ENCODE results near the gene PMS1. TPM values are rescaled to one million over a fixed set of nuclear protein-coding genes. Genes with fewer than 3 reads are reported as not detected.

Gene PMS1
- total RNA-seq, 1 experiment from 2014 or later, result 43.8 TPM

DNA sequence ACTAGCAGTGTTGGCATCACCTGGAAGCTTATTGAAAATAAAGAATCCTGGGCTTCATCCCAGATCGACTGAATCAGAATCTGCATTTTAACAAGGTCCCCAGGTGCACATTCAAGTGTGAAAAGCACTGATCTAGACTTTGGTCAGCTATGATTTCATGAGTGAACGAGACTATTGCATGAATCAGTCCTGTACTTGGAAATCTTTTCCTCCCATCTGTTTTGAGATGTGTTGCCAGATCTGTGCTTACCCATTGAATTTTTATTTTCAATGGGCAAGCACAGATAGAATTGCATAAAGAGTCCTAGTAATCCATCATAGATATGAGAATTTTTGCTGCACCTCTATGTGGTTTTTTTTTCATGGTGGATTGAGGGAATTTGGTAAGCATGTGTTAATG lies 64.0 kb downstream of the PMS1 start:
- no peak overlapping the region for H3K4me3 Mint-ChIP-seq (ENCODE audit: low read depth, unreplicated experiment)
- no peaks in the 10 kb centered on the region for H3K4me1 Mint-ChIP-seq (ENCODE audit: low read depth, unreplicated experiment)
- no peaks in the 10 kb centered on the region for H3K36me3 Mint-ChIP-seq (ENCODE audit: insufficient read depth, unreplicated experiment)
- no peaks in the 10 kb centered on the region for H3K27me3 Mint-ChIP-seq (ENCODE audit: unreplicated experiment)
- CTCF ChIA-PET, result interaction anchor here (0.6 to 0.8 kb wide), 2 partner anchors 50 to 676 kb away, joined by 3 read pairs; no protein-coding TSS in a partner anchor
- H3K9me3 Mint-ChIP-seq (ENCODE audit: low read depth, unreplicated experiment), result no peaks in the 10 kb centered on the region
- TF ChIP-seq, protein P1, sequence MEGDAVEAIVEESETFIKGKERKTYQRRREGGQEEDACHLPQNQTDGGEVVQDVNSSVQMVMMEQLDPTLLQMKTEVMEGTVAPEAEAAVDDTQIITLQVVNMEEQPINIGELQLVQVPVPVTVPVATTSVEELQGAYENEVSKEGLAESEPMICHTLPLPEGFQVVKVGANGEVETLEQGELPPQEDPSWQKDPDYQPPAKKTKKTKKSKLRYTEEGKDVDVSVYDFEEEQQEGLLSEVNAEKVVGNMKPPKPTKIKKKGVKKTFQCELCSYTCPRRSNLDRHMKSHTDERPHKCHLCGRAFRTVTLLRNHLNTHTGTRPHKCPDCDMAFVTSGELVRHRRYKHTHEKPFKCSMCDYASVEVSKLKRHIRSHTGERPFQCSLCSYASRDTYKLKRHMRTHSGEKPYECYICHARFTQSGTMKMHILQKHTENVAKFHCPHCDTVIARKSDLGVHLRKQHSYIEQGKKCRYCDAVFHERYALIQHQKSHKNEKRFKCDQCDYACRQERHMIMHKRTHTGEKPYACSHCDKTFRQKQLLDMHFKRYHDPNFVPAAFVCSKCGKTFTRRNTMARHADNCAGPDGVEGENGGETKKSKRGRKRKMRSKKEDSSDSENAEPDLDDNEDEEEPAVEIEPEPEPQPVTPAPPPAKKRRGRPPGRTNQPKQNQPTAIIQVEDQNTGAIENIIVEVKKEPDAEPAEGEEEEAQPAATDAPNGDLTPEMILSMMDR (IDR thresholded peaks at IDR 0.05; ENCODE audit: unreplicated experiment), result no peak
- DNase-seq, result no peak
- intact Hi-C loops (cut with micrococcal nuclease; ENCODE audit: unreplicated experiment), result no loop called here
- H3K27ac Mint-ChIP-seq (ENCODE audit: unreplicated experiment), result no peak overlapping the region
- no TSS peak for BruUV-seq (replicated peaks)

DNA sequence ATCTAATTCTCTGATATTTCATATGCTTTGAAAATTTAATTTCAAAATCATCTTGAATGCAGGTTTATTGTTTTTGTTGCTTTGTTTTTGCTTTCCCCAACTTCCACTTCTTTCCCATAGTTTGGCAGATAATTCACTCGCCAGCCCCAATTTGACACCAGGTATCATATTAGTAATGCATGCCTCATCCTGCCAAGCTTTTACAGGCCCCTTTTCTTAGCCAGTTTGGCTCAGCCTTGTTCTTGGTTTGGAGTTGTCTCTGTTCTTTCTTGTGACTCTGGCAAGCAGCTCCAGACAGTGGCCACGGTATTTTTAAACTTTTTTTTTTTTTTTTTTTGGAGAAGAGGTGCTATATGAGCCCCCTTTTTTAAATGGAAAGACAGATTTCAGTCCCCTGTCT lies 65.3 kb downstream of the PMS1 start:
- TF ChIP-seq, protein P1 (IDR thresholded peaks at IDR 0.05; ENCODE audit: unreplicated experiment), result no peak
- DNase-seq, result no peak
- Mint-ChIP-seq H3K4me1 (ENCODE audit: low read depth, unreplicated experiment) (no peaks in the 10 kb centered on the region), H3K36me3 (ENCODE audit: insufficient read depth, unreplicated experiment) (no peaks in the 10 kb centered on the region), H3K4me3 (ENCODE audit: low read depth, unreplicated experiment) (no peak overlapping the region), H3K9me3 (ENCODE audit: low read depth, unreplicated experiment) (no peaks in the 10 kb centered on the region), H3K27me3 (ENCODE audit: unreplicated experiment) (no peaks in the 10 kb centered on the region), H3K27ac (ENCODE audit: unreplicated experiment) (no peak overlapping the region)
- CTCF ChIA-PET, result no interaction called here
- BruUV-seq (replicated peaks), result no TSS peak
- intact Hi-C loops (cut with micrococcal nuclease; ENCODE audit: unreplicated experiment), result no loop called here

- CTCF ChIA-PET, result no interaction called here
- no TSS peak for BruUV-seq (replicated peaks)
- Mint-ChIP-seq H3K36me3 (ENCODE audit: insufficient read depth, unreplicated experiment) (peaks cover 5% of the 10 kb centered on the region), H3K27me3 (ENCODE audit: unreplicated experiment) (no peaks in the 10 kb centered on the region), H3K9me3 (ENCODE audit: low read depth, unreplicated experiment) (no peaks in the 10 kb centered on the region), H3K4me1 (ENCODE audit: low read depth, unreplicated experiment) (no peaks in the 10 kb centered on the region), H3K4me3 (ENCODE audit: low read depth, unreplicated experiment) (no peak overlapping the region), H3K27ac (ENCODE audit: unreplicated experiment) (no peak overlapping the region)
- DNase-seq, result no peak
- TF ChIP-seq, protein P1 (IDR thresholded peaks at IDR 0.05; ENCODE audit: unreplicated experiment), result no peak
- intact Hi-C loops (cut with micrococcal nuclease; ENCODE audit: unreplicated experiment), result no loop called here
Measured at GRCh38 chr2:189851174-189851826, 67.0 kb downstream of the PMS1 start.

DNA sequence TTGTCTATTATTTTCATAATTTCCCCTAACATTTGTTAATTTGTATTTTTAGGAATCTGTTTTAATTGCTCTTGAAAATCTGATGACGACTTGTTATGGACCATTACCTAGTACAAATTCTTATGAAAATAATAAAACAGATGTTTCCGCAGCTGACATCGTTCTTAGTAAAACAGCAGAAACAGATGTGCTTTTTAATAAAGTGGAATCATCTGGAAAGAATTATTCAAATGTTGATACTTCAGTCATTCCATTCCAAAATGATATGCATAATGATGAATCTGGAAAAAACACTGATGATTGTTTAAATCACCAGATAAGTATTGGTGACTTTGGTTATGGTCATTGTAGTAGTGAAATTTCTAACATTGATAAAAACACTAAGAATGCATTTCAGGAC lies 69.9 kb downstream of the PMS1 start:
- no peaks in the 10 kb centered on the region for H3K27me3 Mint-ChIP-seq (ENCODE audit: unreplicated experiment)
- no peaks in the 10 kb centered on the region for H3K4me1 Mint-ChIP-seq (ENCODE audit: low read depth, unreplicated experiment)
- intact Hi-C loops (cut with micrococcal nuclease; ENCODE audit: unreplicated experiment), result no loop called here
- no TSS peak for BruUV-seq (replicated peaks)
- no peak for DNase-seq
- CTCF ChIA-PET, result no interaction called here
- H3K27ac Mint-ChIP-seq (ENCODE audit: unreplicated experiment), result no peak overlapping the region
- H3K4me3 Mint-ChIP-seq (ENCODE audit: low read depth, unreplicated experiment), result no peak overlapping the region
- H3K36me3 Mint-ChIP-seq (ENCODE audit: insufficient read depth, unreplicated experiment), result peaks cover 6% of the 10 kb centered on the region
- TF ChIP-seq, protein P1 (IDR thresholded peaks at IDR 0.05; ENCODE audit: unreplicated experiment), result no peak
- H3K9me3 Mint-ChIP-seq (ENCODE audit: low read depth, unreplicated experiment), result no peaks in the 10 kb centered on the region

Measured in Calu3 (cell line).